Smooth muscle cell of trachea (primary cell): ENCODE measurements around the gene ACTR2. TPM values are rescaled to one million over a fixed set of nuclear protein-coding genes. Genes with fewer than 3 reads are reported as not detected.

Experiments
- total RNA-seq: library from RNA; depleted of rRNA; stranded (reverse); fragments of >200 nt; gene quantifications from 2 replicates; pipeline ENCODE4 v1.2.1, GENCODE V29; 2014

Gene ACTR2
- 81.0 and 161 TPM in 2 replicates for total RNA-seq

DNA sequence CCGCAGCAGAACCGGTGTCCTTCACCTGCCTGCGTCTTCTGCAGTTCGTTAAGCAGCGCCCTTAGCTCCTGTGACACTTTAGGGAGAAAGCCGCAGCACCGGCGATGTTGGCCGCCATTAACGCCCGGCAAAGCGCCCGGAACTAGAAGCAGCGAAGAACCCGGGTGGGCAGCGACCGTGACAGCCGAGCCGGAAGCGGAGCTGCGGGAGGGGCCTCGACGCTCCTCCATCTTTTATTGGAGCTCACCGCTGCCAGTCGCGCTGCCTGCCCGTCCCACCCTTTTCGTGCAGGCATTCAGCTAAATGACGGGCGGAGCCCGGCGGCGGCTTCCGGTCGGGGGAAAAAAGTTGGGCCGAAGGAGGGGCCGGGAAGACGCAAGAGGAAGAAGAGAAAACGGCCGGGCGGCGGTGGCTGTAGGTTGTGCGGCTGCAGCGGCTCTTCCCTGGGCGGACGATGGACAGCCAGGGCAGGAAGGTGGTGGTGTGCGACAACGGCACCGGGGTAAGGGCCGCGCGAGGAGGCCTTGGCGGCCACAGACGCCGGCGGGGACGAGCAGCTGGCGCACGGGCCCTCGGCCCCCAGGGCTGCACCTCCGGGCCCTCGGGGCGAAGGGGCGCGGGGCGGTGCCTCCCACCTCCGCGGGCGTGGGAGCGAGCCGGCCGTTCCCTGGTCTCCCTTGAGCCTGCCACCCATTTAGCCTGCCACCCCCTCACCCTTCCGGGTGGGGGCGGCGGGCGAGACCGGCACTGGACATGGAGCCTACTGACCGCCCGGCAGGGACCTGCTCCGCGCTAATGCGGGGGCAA is at the start of gene ACTR2:
TSS of gene ACTR2 (plus strand) at position 376 of the 807 bp plus-strand sequence. CDS start at position 455, 79 bp downstream.

Other genes starting within 250 kb of the ACTR2 start
- 2.0 and 8.3 TPM in 2 replicates for gene SLC1A4, start 238.4 kb upstream of the ACTR2 start, total RNA-seq
- gene CEP68, start 171.4 kb upstream of the ACTR2 start, total RNA-seq, result 8.6 and 16.5 TPM in 2 replicates
- gene RAB1A, start 97.7 kb upstream of the ACTR2 start, total RNA-seq, result 86.8 and 121 TPM in 2 replicates
- gene SPRED2, start 204.8 kb downstream of the ACTR2 start, total RNA-seq, result 9.5 and 10.3 TPM in 2 replicates